Stomach (tissue), 4 donors: ENCODE measurements around the gene ZNF578.

Experiments
- CTCF ChIP-seq, 7 experiments: fragments of 450-650 bp in 4 of 7; fragments of 200-600 bp in 3 of 7; sonication (generic) in 3 of 7; IDR thresholded peaks; one replicate each; pipeline ENCODE4 v1.5.1; 2016 to 2019; ENCODE audit warnings: antibody characterized with exemption in 7 of 7, control low read depth in 2 of 7, mild to moderate bottlenecking in 1 of 7
- EP300 ChIP-seq: sonication (generic); formaldehyde crosslinking; IDR thresholded peaks from one replicate; pipeline ENCODE4 v1.6.1; 2017; ENCODE audit warnings: antibody characterized with exemption

DNA sequence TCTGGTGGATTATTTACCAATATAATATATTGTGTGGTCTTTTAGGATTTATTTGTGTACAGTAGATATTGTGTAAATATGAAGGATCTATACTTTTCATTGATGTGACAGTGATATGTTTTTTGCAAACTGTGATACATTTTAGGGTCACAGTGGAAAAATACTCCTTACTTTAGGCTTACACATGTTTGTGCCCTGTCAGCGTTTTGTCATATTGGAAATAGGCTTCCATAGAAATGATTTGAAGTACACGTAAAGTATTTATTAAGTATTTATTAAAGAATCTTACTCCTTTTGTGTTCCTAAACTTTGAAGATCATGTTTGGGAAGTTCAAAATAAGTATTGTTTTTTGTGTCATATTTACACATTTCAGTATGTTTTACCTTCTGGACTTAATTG, 79.1 kb downstream of the ZNF578 start:
- TF ChIP-seq CTCF (IDR thresholded peaks at IDR 0.05) (no peak), EP300 (no peak)
